Gastrocnemius medialis (tissue), 4 donors: Measurements from ENCODE around the gene GSTO1. TPM values are rescaled to one million over a fixed set of nuclear protein-coding genes. Genes with fewer than 3 reads are reported as not detected.
A peak's percentile ranks its signal among the peaks of the same experiment; 100 is the strongest.

Source experiments
- ATAC-seq, 2 donors: fragments of 150-250 bp; one replicate each; pipeline ENCODE4 v1.9.1; 2016
- DNase-seq, 2 donors: peaks; one replicate each; pipeline ENCODE4 v3.0.0-alpha.2; 2019
- H3K27ac ChIP-seq, 4 donors: fragments of 200-600 bp; sonication (generic); 1 replicate in 1 of 4; 2 replicates in 3 of 4; pipeline ENCODE4 v1.5.1; 2016 to 2018; ENCODE audit warnings: mild to moderate bottlenecking in 2 of 4, moderate library complexity in 1 of 4
- H3K27me3 ChIP-seq, 3 donors: fragments of 200-600 bp; sonication (generic) in 2 of 3; 1 replicate in 1 of 3; 2 replicates in 2 of 3; pipeline versions ENCODE4 v1.5.1 to v1.6.0; 2016 to 2019; ENCODE audit warnings: mild to moderate bottlenecking in 1 of 3, moderate library complexity in 1 of 3
- H3K36me3 ChIP-seq, 2 donors: fragments of 200-600 bp; sonication (generic) in 1 of 2; one replicate each; pipeline ENCODE4 v1.5.1; 2017 to 2018
- H3K4me1 ChIP-seq, 2 donors: fragments of 200-600 bp; sonication (generic) in 1 of 2; one replicate each; pipeline ENCODE4 v1.5.1; 2016 to 2017; ENCODE audit warnings: mild to moderate bottlenecking in 2 of 2
- H3K4me3 ChIP-seq, 4 donors: fragments of 200-600 bp; sonication (generic) in 3 of 4; 1 replicate in 1 of 4; 2 replicates in 3 of 4; pipeline ENCODE4 v1.5.1; 2016 to 2019; ENCODE audit warnings: mild to moderate bottlenecking in 2 of 4
- H3K9me3 ChIP-seq, 3 donors: fragments of 200-600 bp; sonication (generic) in 2 of 3; 1 replicate in 1 of 3; 2 replicates in 2 of 3; pipeline ENCODE4 v1.5.1; 2016 to 2019
- POLR2A ChIP-seq, 2 donors: fragments of 450-650 bp; IDR thresholded peaks; one replicate each; pipeline ENCODE4 v1.6.1; 2017; ENCODE audit warnings: antibody characterized with exemption in 2 of 2, mild to moderate bottlenecking in 2 of 2, moderate library complexity in 2 of 2
- in situ Hi-C, 4 donors: fragments of 200-750 bp; cut with MboI; loops; one replicate each; pipeline versions ENCODE4 v1.15.0 to v1.8.0; 2017; ENCODE audit warnings: low sequenced_read_pairs in 4 of 4
- intact Hi-C: fragments of 100-400 bp; cut with DNase I; formaldehyde crosslinking; loops from one replicate; pipeline ENCODE4 v1.15.1; 2023; ENCODE audit warnings: low total_unique reads
- total RNA-seq, 4 donors: library from RNA; depleted of rRNA; stranded (reverse); fragments of >200 nt; gene quantifications; one replicate each; pipeline versions ENCODE4 v1.1.0 to v1.2.3, GENCODE V29; 2016
- TF ChIP-seq, protein P1 (sequence below), 5 experiments: fragments of 450-650 bp in 3 of 5; fragments of 200-600 bp in 2 of 5; sonication (generic) in 2 of 5; IDR thresholded peaks in 4 of 5; conservative IDR thresholded peaks in 1 of 5; 1 replicate in 4 of 5; 2 replicates in 1 of 5; pipeline ENCODE4 v1.5.1; 2016 to 2019; ENCODE audit warnings: antibody characterized with exemption in 5 of 5, mild to moderate bottlenecking in 3 of 5, moderate library complexity in 3 of 5

The GSTO1 gene
- total RNA-seq, 4 donors from 2014 or later, result 39.6 to 284 (median 74.2) TPM

DNA sequence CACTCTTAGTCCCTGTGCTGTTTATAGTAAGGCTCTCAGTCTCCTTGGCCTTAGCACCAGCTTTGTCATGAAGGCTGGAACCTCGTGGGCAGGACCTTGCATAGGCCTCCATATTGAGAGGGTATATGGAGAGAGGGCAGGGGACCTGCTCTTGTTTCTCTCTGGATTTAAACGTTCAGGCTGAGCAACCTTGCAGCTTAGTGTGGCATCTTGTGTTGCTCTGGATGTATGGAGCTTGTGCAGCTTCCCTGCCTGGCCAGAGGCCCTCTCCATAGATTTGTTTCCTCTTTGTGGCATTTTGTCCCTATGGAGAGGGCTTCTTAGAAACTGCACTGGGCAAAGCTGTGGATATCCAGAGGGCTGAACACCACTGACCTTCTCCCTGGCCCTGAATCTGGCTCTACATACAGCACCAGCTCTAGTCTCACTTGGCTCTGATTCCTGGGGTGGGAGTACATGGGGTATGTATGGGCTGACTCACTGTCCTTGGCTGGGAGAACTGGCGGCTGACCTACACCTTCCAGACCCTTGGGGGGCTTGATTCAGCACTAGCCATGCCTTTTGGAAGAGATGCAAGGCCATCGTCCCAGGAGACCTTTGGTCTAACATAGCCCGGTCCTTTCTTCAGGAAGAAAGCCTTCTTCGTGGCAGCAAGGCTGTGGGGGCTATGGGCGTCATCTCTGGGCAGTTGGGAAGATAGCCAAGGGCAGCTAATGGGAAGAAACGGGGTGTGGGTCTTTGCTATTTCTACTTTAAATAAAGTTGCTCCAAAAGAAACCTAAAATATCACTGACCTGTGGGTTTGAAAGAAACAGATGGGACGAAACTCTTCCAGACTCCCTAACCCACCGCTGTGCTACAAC is 53.1 kb downstream of the GSTO1 start:
- Histone ChIP-seq H3K4me1 (peaks cover 57 to 70% of the 10 kb centered on the region in 2 donors), H3K36me3 (peaks cover 0 to 8% of the 10 kb centered on the region in 2 donors), H3K27me3 (no peaks in the 10 kb centered on the region), H3K4me3 (no peak overlapping the region), H3K27ac (peak overlapping the region; percentile 11 to 87 (median 50)), H3K9me3 (no peaks in the 10 kb centered on the region)
- no peak for TF ChIP-seq POLR2A (IDR thresholded peaks at IDR 0.05)
- TF ChIP-seq, protein P1, sequence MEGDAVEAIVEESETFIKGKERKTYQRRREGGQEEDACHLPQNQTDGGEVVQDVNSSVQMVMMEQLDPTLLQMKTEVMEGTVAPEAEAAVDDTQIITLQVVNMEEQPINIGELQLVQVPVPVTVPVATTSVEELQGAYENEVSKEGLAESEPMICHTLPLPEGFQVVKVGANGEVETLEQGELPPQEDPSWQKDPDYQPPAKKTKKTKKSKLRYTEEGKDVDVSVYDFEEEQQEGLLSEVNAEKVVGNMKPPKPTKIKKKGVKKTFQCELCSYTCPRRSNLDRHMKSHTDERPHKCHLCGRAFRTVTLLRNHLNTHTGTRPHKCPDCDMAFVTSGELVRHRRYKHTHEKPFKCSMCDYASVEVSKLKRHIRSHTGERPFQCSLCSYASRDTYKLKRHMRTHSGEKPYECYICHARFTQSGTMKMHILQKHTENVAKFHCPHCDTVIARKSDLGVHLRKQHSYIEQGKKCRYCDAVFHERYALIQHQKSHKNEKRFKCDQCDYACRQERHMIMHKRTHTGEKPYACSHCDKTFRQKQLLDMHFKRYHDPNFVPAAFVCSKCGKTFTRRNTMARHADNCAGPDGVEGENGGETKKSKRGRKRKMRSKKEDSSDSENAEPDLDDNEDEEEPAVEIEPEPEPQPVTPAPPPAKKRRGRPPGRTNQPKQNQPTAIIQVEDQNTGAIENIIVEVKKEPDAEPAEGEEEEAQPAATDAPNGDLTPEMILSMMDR (IDR thresholded peaks at IDR 0.05 in 4 of 5, conservative IDR thresholded peaks at IDR 0.05 in 1 of 5), result no peak
- no peak for DNase-seq
- ATAC-seq, result no peak
- in situ Hi-C loops, result no loop called here
- intact Hi-C loops, result no loop called here

DNA sequence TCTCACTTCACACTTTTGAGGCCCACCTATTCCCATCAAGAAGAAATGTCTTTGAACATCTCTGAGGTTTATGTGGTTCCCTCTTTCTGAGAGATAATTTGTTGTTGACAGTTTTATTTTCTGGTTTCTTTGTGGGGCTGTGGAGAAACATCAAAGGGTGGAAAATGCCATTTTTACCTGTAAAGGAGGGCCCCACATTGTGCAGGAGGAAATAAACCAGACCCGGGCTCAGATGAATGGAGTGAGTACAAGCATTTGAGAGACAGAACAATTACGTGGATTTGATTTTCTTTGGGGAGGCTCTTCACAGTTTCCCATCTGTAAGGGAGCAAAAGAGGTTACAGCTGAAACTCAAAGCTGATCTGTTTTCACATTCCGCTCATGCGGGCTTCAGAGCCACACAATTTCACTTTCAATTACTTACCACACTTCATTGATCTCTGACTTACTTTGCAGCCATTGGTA is 53.8 kb downstream of the GSTO1 start:
- intact Hi-C loops (no loop called here), in situ Hi-C loops (no loop called here)
- ATAC-seq (no peak), DNase-seq (no peak)
- TF ChIP-seq, protein P1 (IDR thresholded peaks at IDR 0.05 in 4 of 5, conservative IDR thresholded peaks at IDR 0.05 in 1 of 5), result no peak
- TF ChIP-seq POLR2A (IDR thresholded peaks at IDR 0.05), result no peak
- Histone ChIP-seq H3K4me3 (no peak overlapping the region), H3K4me1 (peaks cover 52 to 70% of the 10 kb centered on the region in 2 donors), H3K9me3 (no peaks in the 10 kb centered on the region), H3K36me3 (peaks cover 0 to 8% of the 10 kb centered on the region in 2 donors), H3K27me3 (no peaks in the 10 kb centered on the region), H3K27ac (peak overlapping the region; percentile 49 to 87 (median 86))

DNA sequence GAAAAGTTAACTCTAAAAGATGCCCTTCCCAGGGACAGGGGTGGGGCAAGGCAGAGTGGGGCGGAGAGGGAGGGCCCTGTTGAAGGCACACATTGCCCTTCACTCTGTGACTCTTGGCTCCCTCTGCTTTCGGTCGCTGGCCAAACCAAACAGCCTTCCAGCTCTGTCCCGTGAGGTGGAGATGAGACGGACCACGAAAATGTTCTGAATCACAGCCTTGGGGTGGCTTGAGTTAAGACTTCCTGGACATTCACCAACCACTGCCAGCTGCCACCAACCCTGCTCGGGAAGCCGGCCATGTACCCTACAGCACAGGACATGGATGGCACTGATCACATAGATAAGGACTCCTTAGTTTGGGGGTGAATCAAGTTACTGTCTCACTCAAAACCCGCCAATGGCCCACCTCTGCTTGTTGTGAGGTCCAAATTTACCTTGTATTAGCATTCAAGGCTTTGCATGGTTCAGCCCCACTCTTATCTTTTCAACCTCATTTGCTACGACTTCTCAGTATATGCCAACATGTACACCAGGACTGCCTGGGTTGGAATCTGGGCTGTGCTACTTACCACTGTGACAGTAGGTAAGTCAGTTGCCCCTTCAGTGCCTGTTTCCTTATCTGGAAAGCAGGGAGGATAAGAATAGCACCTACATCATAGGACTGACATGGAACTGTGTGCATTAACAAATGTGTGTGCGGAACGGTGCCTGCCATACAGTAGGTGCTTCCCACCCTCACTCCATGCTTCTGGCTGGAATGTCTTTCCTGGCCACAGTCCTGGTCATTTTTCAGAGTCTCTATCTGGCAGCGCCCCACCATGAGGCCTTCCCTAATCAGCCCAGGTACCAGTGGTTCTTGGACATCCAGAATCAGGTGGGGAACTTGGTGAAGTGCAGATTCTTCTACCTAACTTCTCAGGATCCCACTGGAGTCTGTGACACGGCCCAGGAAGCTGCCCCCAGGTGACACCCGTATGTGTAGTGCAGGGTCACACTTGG is 55.6 kb downstream of the GSTO1 start:
- in situ Hi-C loops, result no loop called here
- Histone ChIP-seq H3K4me3 (no peak overlapping the region), H3K4me1 (peaks cover 34 to 52% of the 10 kb centered on the region in 2 donors), H3K9me3 (no peaks in the 10 kb centered on the region), H3K36me3 (peaks cover 0 to 24% of the 10 kb centered on the region in 2 donors), H3K27ac (peak overlapping the region; percentile 82 to 87 (median 86)), H3K27me3 (no peaks in the 10 kb centered on the region)
- ATAC-seq, result peak; percentile 90 to 92
- intact Hi-C loops, result loop anchor here (1.0 kb wide), 2 partner anchors 19 to 28 kb away; partner anchors contain the start of gene ITPRIP
- TF ChIP-seq POLR2A (IDR thresholded peaks at IDR 0.05), result peak in 1 of 2 donors; percentile 30
- TF ChIP-seq, protein P1 (IDR thresholded peaks at IDR 0.05 in 4 of 5, conservative IDR thresholded peaks at IDR 0.05 in 1 of 5), result no peak
- peak; percentile 87 to 91 for DNase-seq

DNA sequence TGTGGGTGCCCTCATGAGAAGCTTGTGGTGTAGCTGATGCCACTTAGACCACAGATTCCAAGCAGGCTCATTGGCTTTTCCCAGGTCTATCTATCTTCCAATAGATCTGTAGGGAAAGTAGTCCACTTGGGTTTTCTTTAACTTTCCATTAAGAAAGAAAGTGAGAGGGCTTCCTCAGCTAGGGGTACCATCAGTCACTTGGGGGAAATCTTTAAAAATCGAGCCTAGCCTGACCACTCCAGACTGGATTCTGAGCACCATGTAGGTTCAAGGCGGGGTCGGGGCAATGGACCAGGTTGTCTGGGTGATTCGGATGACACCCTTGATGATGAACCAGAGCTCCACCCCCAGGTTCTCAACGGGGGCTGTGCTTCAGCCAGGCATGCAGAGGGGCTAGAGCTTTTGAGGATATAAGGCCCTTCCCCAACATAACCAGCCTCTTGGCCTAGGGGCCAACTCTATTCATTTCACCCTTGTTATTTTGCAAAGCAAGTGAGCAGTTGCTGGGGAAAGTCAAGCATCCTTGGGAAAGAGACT is 56.6 kb downstream of the GSTO1 start:
- ATAC-seq, result no peak
- no peaks in the 10 kb centered on the region for H3K9me3 ChIP-seq
- peak overlapping the region; percentile 82 to 87 (median 86) for H3K27ac ChIP-seq
- no peak for DNase-seq
- H3K36me3 ChIP-seq, result peaks cover 0 to 28% of the 10 kb centered on the region in 2 donors
- TF ChIP-seq, protein P1 (IDR thresholded peaks at IDR 0.05 in 4 of 5, conservative IDR thresholded peaks at IDR 0.05 in 1 of 5), result no peak
- TF ChIP-seq POLR2A (IDR thresholded peaks at IDR 0.05), result no peak
- peaks cover 24 to 42% of the 10 kb centered on the region in 2 donors for H3K4me1 ChIP-seq
- H3K27me3 ChIP-seq, result no peaks in the 10 kb centered on the region
- intact Hi-C loops, result no loop called here
- no peak overlapping the region for H3K4me3 ChIP-seq
- in situ Hi-C loops, result no loop called here
